Ascending aorta (tissue), 2 donors: ENCODE results near the gene CIITA. TPM values are rescaled to one million over a fixed set of nuclear protein-coding genes. Genes with fewer than 3 reads are reported as not detected.

Experiments used
- DNase-seq, 2 donors: peaks; one replicate each; pipeline ENCODE4 v3.0.0-alpha.2; 2019; ENCODE audit warnings: low spot score in 2 of 2
- H3K27ac ChIP-seq, 2 donors: fragments of 200-600 bp; sonication (generic); one replicate each; pipeline ENCODE4 v1.5.1; 2016 to 2017; ENCODE audit warnings: mild to moderate bottlenecking in 1 of 2
- H3K27me3 ChIP-seq: fragments of 200-600 bp; sonication (generic); one replicate; pipeline ENCODE4 v1.5.1; 2017
- H3K36me3 ChIP-seq, 2 donors: fragments of 200-600 bp; sonication (generic); one replicate each; pipeline ENCODE4 v1.5.1; 2016
- H3K4me1 ChIP-seq, 2 donors: fragments of 200-600 bp; sonication (generic); one replicate each; pipeline ENCODE4 v1.5.1; 2016 to 2017; ENCODE audit warnings: mild to moderate bottlenecking in 1 of 2
- H3K4me3 ChIP-seq, 2 donors: fragments of 200-600 bp; sonication (generic); one replicate each; pipeline ENCODE4 v1.5.1; 2016 to 2017; ENCODE audit warnings: mild to moderate bottlenecking in 1 of 2
- H3K9me3 ChIP-seq, 2 donors: fragments of 200-600 bp; sonication (generic); one replicate each; pipeline ENCODE4 v1.5.1; 2016
- intact Hi-C: fragments of 100-400 bp; cut with DNase I; formaldehyde crosslinking; loops from one replicate; pipeline ENCODE4 v1.15.1; 2023
- total RNA-seq: library from RNA; depleted of rRNA; stranded (reverse); fragments of >200 nt; gene quantifications from one replicate; pipeline ENCODE4 v1.1.0, GENCODE V29; 2016
- TF ChIP-seq, protein P1 (sequence below), 3 experiments: fragments of 200-600 bp in 2 of 3; fragments of 450-650 bp in 1 of 3; sonication (generic) in 2 of 3; IDR thresholded peaks; one replicate each; pipeline ENCODE4 v1.5.1; 2016 to 2019; ENCODE audit warnings: antibody characterized with exemption in 3 of 3, mild to moderate bottlenecking in 1 of 3, moderate library complexity in 1 of 3

The CIITA gene
- total RNA-seq, 1 donor from 2014 or later = 19.4 TPM

DNA sequence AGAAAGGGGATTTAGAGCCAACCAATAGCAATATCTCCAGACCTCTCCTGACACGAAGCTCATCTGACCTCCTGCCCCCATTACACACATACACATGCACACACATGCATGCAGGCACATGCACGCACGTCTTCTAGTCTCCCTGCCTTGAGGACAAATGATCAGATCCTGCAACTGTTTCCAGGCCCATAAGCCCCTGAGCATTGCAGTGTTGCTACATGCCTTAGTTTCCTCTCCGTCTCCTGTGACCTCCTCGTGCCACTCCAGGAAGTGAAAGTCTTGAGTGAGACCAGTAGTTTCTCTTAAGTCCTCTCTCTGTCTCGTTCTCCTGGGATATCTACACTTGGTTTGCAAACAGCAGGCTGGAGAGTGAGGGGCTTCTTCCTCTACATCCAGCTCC lies 8.2 kb downstream of the CIITA start:
- no peak for DNase-seq
- no peaks in the 10 kb centered on the region for H3K27me3 ChIP-seq

DNA sequence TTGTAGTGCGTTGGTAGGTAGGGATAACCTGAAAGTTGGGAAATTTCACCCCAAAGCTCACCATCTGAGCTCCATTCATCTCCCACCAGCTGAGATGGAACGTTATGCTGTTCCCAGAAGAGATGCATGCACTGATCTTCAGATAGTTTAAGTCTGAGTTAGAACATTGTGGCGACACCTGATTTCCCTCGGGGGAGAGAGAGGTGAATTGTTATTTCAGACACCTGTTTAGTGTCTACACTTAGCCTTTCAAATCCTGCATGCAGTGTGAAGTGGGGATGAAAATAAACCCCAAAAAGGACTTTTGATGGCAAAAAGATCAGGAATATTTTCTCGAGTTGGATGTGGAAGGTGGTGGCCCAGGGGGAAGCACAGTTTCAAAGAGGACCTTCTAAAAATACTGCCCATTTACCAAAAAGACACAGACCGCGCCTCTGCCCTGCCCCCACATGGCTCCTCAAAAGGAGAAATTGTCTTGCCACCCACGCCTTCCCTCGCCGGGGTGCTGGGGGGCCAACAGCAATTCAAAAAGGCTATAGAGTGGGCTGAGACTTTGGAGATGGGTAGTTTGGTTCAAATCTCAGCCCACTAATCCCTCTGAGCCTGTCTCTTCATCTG lies 11.4 kb downstream of the CIITA start:
- Histone ChIP-seq H3K27ac (no peak overlapping the region), H3K4me1 (no peaks in the 10 kb centered on the region), H3K36me3 (no peaks in the 10 kb centered on the region), H3K4me3 (no peak overlapping the region), H3K27me3 (no peaks in the 10 kb centered on the region), H3K9me3 (no peaks in the 10 kb centered on the region)
- no peak for DNase-seq
- TF ChIP-seq, protein P1, sequence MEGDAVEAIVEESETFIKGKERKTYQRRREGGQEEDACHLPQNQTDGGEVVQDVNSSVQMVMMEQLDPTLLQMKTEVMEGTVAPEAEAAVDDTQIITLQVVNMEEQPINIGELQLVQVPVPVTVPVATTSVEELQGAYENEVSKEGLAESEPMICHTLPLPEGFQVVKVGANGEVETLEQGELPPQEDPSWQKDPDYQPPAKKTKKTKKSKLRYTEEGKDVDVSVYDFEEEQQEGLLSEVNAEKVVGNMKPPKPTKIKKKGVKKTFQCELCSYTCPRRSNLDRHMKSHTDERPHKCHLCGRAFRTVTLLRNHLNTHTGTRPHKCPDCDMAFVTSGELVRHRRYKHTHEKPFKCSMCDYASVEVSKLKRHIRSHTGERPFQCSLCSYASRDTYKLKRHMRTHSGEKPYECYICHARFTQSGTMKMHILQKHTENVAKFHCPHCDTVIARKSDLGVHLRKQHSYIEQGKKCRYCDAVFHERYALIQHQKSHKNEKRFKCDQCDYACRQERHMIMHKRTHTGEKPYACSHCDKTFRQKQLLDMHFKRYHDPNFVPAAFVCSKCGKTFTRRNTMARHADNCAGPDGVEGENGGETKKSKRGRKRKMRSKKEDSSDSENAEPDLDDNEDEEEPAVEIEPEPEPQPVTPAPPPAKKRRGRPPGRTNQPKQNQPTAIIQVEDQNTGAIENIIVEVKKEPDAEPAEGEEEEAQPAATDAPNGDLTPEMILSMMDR (IDR thresholded peaks at IDR 0.05) = no peak
- intact Hi-C loops = no loop called here

More for the DNA sequence above, 8.2 kb downstream of the CIITA start:
- no peaks in the 10 kb centered on the region for H3K9me3 ChIP-seq
- TF ChIP-seq, protein P1 (IDR thresholded peaks at IDR 0.05) = no peak
- no peaks in the 10 kb centered on the region for H3K36me3 ChIP-seq
- intact Hi-C loops = no loop called here
- H3K4me3 ChIP-seq = no peak overlapping the region
- no peaks in the 10 kb centered on the region for H3K4me1 ChIP-seq
- H3K27ac ChIP-seq = no peak overlapping the region

DNA sequence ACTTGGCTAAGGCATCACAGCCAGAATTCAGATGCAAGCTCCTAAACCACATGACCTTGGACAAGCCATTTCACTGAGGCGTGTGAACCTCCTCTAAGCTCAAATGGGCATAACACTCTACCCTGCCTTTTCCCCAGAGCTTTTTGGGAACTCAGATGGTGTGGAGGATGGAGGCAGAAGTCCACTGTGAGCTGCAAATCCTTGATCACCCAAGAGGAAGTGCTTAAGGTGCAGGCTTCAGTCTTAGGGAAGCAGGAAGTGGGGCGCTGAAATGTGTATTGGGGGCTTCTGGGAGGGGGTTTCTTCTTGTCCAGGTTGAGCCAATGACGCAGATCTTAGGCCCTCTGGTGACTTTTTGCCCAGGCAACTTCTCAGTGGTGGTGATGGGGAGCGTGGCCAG lies 12.9 kb downstream of the CIITA start:
- no peak for DNase-seq
- H3K27me3 ChIP-seq = no peaks in the 10 kb centered on the region
- H3K4me1 ChIP-seq = no peaks in the 10 kb centered on the region
- no peaks in the 10 kb centered on the region for H3K9me3 ChIP-seq
- TF ChIP-seq, protein P1 (IDR thresholded peaks at IDR 0.05) = no peak
- intact Hi-C loops = no loop called here
- H3K36me3 ChIP-seq = no peaks in the 10 kb centered on the region
- H3K4me3 ChIP-seq = no peak overlapping the region
- no peak overlapping the region for H3K27ac ChIP-seq

DNA sequence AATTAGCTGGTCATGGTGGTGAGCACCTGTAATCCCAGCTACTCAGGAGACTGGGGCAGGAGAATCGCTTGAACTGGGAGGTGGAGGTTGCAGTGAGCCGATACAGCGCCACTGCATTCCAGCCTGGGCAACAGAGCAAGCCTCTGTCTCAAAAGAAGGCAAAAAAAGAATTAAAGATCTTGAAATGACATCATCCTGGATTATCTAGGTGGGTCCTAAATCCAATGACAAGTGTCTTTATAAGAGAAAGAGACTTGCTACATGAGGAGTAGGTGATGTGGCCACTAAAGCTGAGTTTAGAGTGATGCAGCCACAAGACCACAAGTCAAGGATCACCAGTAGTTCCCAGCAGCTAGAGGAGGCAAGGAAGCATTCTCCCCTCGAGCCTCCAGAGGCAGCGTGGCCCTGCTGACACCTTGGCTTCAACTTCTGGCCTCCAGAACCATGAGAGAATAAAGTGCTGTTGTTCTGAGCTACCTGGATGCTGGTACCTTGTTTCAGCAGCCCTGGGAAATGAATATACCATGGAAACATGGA lies 15.8 kb downstream of the CIITA start:
- no peak overlapping the region for H3K4me3 ChIP-seq
- H3K4me1 ChIP-seq = no peaks in the 10 kb centered on the region
- no peaks in the 10 kb centered on the region for H3K36me3 ChIP-seq
- intact Hi-C loops = no loop called here
- no peaks in the 10 kb centered on the region for H3K27me3 ChIP-seq
- no peak for DNase-seq
- H3K27ac ChIP-seq = no peak overlapping the region
- TF ChIP-seq, protein P1 (IDR thresholded peaks at IDR 0.05) = no peak
- H3K9me3 ChIP-seq = no peaks in the 10 kb centered on the region

DNA sequence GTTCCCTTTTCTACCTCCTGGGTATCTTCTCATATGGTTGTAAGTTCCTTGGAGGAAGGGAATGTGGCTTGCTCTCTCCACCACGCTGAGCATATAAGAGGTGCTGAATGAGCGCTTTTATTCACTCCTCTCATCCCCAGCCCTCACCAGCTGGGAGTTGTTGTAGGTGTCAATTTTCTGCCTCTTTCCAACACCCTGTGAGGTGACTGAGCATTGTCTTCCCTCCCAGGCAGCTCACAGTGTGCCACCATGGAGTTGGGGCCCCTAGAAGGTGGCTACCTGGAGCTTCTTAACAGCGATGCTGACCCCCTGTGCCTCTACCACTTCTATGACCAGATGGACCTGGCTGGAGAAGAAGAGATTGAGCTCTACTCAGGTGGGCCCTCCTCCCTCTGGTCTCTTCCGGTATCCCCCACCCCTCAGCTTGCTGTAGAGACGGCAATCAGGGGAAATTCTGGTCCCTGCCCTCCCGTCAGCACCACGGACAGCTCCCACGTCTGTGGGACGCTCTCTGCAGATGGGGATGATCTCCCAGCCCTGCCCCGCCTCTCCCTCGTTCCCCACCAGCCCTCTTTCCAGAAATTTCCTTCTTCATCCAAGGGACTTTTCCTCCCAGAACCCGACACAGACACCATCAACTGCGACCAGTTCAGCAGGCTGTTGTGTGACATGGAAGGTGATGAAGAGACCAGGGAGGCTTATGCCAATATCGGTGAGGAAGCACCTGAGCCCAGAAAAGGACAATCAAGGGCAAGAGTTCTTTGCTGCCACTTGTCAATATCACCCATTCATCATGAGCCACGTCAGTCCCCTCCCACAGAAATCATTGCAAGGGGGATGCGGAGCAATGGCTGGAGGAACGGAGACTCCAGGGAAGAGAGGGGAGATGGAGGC lies 18.3 kb downstream of the CIITA start:
- Histone ChIP-seq H3K27me3 (no peaks in the 10 kb centered on the region), H3K27ac (no peak overlapping the region), H3K9me3 (no peaks in the 10 kb centered on the region), H3K36me3 (no peaks in the 10 kb centered on the region), H3K4me1 (no peaks in the 10 kb centered on the region), H3K4me3 (no peak overlapping the region)
- no peak for DNase-seq
- intact Hi-C loops = no loop called here
- TF ChIP-seq, protein P1 (IDR thresholded peaks at IDR 0.05) = no peak
